SU-DHL-6 (cell line): Measurements from ENCODE around the gene ZNF146.
"Not testable (repeated sequence)": the region's sequence is repeated elsewhere in the genome, so short reads cannot be mapped to it uniquely, and the experiment has no call there.

Experiments
- H2AFZ ChIP-seq: fragments of 200-600 bp; sonication (generic); 2 replicates; pipeline ENCODE4 v1.6.1; 2014; ENCODE audit warnings: low read depth, mild to moderate bottlenecking, moderate library complexity, mixed read lengths, antibody characterized with exemption, low read length; ENCODE audit not compliant: severe bottlenecking
- H3F3A ChIP-seq: fragments of 200-600 bp; shearing (Covaris generic); 2 replicates; pipeline ENCODE4 v1.6.0; 2016; ENCODE audit warnings: antibody characterized with exemption, mild to moderate bottlenecking; ENCODE audit not compliant: insufficient read depth
- H3K27ac ChIP-seq: fragments of 200-600 bp; sonication (generic); 2 replicates; pipeline ENCODE4 v1.5.1; 2016; ENCODE audit warnings: low read depth, mild to moderate bottlenecking, low read length, moderate library complexity, mixed read lengths
- H3K27me3 ChIP-seq: fragments of 200-600 bp; sonication (generic), shearing (Covaris generic); 2 replicates; pipeline ENCODE4 v1.6.0; 2014; ENCODE audit warnings: mild to moderate bottlenecking, low read length
- H3K36me3 ChIP-seq: fragments of 200-600 bp; sonication (generic); 2 replicates; pipeline ENCODE4 v1.6.1; 2014; ENCODE audit warnings: mild to moderate bottlenecking, low read length, mixed read lengths
- H3K4me2 ChIP-seq: fragments of 300-600, 200-600 bp; shearing (Covaris generic), sonication (generic); 2 replicates; pipeline ENCODE4 v1.6.0; 2014; ENCODE audit warnings: low read length, low read depth, mild to moderate bottlenecking; ENCODE audit not compliant: poor library complexity, severe bottlenecking
- H3K4me3 ChIP-seq: fragments of 200-600 bp; sonication (generic); 2 replicates; pipeline ENCODE4 v1.5.1; 2014; ENCODE audit warnings: antibody characterized with exemption, low read length, mild to moderate bottlenecking, mixed read lengths; ENCODE audit not compliant: insufficient read depth, poor library complexity, severe bottlenecking
- H3K79me2 ChIP-seq: fragments of 200-600 bp; sonication (generic); 2 replicates; pipeline ENCODE4 v1.6.1; 2014; ENCODE audit warnings: mild to moderate bottlenecking, low read length, moderate library complexity; ENCODE audit not compliant: insufficient read depth
- H3K9ac ChIP-seq: fragments of 200-600 bp; sonication (generic); 2 replicates; pipeline ENCODE4 v1.7.0; 2014; ENCODE audit warnings: mild to moderate bottlenecking, low read length
- H3K9me2 ChIP-seq: fragments of 200-600 bp; sonication (generic); replicated peaks from 2 replicates; pipeline ENCODE4 v1.6.1; 2014; ENCODE audit warnings: low read length; ENCODE audit not compliant: insufficient read depth
- H3K9me3 ChIP-seq: fragments of 200-600 bp; sonication (generic); 2 replicates; pipeline ENCODE4 v1.6.1; 2014; ENCODE audit warnings: low read length, mixed read lengths; ENCODE audit not compliant: insufficient read depth
- H4K20me1 ChIP-seq: fragments of 200-600 bp; sonication (generic); 2 replicates; pipeline ENCODE4 v1.6.1; 2014; ENCODE audit warnings: low read depth, mild to moderate bottlenecking, antibody characterized with exemption, low read length, moderate library complexity, mixed read lengths
- EZH2phosphoT487 ChIP-seq: fragments of 200-600 bp; sonication (generic), shearing (Covaris generic); conservative IDR thresholded peaks from 2 replicates; pipeline ENCODE4 v1.6.1; 2018; ENCODE audit warnings: mild to moderate bottlenecking, antibody characterized with exemption, low read length, moderate library complexity, mixed read lengths
- TF ChIP-seq, protein P1 (sequence below): fragments of 200-600 bp; sonication (generic); IDR thresholded peaks from one replicate; pipeline ENCODE4 v1.5.1; 2017; ENCODE audit warnings: antibody characterized with exemption, mild to moderate bottlenecking, low read length, moderate library complexity; ENCODE audit not compliant: insufficient read depth, poor library complexity, severe bottlenecking

ZNF146 gene

DNA sequence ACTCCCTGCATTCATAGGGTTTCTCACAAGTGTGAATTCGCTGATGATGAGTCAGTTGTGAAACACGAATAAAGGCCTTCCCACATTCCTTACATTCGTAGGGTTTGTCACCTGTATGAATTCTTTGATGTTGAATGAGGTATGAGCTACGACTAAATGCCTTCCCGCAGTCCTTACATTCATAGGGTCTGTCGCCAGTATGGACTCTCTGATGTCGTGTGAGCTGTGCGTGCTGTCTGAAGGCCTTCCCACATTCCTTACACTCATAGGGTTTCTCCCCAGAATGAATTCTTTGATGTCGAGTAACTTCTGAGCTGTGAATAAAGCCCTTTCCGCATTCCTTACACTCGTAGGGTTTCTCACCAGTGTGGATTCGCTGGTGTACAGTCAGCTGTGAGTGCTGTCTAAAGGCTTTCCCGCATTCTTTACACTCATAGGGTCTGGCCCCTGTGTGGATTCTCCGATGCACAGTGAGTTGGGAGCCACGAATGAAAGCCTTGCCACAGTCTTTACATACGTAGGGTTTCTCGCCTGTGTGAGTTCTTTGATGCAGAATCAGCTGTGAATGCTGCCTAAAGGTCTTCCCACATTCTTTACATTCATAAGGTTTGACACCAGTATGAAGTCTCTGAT lies 32.2 kb upstream of the ZNF146 start:
- Histone ChIP-seq H4K20me1 (no peaks in the 10 kb centered on the region), H3K9me3 (no peaks in the 10 kb centered on the region), H3K4me3 (no peak overlapping the region), H3K79me2 (no peaks in the 10 kb centered on the region), H3K27ac (no peak overlapping the region), H3K4me2 (no peak overlapping the region), H3K9ac (no peak overlapping the region), H3K27me3 (no peaks in the 10 kb centered on the region), H3F3A (no peaks in the 10 kb centered on the region), H3K36me3 (no peaks in the 10 kb centered on the region), H2AFZ (no peak overlapping the region), H3K9me2 (no peaks in the 10 kb centered on the region)
- TF ChIP-seq, protein P1, sequence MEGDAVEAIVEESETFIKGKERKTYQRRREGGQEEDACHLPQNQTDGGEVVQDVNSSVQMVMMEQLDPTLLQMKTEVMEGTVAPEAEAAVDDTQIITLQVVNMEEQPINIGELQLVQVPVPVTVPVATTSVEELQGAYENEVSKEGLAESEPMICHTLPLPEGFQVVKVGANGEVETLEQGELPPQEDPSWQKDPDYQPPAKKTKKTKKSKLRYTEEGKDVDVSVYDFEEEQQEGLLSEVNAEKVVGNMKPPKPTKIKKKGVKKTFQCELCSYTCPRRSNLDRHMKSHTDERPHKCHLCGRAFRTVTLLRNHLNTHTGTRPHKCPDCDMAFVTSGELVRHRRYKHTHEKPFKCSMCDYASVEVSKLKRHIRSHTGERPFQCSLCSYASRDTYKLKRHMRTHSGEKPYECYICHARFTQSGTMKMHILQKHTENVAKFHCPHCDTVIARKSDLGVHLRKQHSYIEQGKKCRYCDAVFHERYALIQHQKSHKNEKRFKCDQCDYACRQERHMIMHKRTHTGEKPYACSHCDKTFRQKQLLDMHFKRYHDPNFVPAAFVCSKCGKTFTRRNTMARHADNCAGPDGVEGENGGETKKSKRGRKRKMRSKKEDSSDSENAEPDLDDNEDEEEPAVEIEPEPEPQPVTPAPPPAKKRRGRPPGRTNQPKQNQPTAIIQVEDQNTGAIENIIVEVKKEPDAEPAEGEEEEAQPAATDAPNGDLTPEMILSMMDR, result no peak
- no peak for TF ChIP-seq EZH2phosphoT487

DNA sequence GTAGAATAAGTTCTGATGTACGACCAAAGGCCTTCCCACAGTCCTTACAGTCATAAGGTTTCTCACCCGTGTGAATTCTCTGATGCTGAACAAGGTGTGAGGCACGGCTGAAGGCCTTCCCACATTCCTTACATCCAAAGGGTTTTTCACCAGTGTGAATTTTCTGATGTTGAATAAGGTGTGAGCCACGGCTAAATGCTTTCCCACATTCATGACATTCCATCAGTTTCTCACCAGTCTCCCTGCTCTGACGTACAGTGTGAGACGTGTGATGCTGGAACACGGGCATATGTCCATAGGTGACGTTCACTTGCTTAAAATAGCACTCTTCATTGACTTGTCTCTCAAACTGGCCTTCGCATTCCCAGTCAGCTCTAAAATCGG lies 31.7 kb upstream of the ZNF146 start:
- H3K9ac ChIP-seq, result no peak overlapping the region
- H3K4me3 ChIP-seq, result no peak overlapping the region
- no peak for TF ChIP-seq EZH2phosphoT487
- TF ChIP-seq, protein P1, result no peak
- H3K27ac ChIP-seq, result no peak overlapping the region
- H2AFZ ChIP-seq, result no peak overlapping the region
- no peaks in the 10 kb centered on the region for H3K9me3 ChIP-seq
- H3K4me2 ChIP-seq, result no peak overlapping the region
- no peaks in the 10 kb centered on the region for H3K27me3 ChIP-seq
- H3K36me3 ChIP-seq, result no peaks in the 10 kb centered on the region
- H3K9me2 ChIP-seq, result no peaks in the 10 kb centered on the region
- H3F3A ChIP-seq, result no peaks in the 10 kb centered on the region
- no peaks in the 10 kb centered on the region for H4K20me1 ChIP-seq
- H3K79me2 ChIP-seq, result no peaks in the 10 kb centered on the region

DNA sequence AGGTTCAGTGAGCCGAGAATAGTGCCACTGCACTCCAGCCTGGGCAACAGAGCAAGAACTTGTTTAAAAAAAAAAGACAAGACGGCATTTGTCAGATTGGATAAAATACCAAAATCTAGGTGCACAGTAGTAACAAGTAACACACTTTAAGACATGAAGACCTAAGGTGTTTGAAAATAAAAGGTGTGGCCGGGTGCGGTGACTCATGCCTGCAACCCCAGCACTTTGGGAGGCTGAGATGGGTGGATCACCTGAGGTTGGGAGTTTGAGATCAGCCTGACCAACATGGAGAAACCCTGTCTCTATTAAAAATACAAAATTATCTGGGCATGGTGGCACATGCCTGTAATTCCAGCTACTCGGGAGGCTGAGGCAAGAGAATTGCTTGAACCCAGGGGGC lies 28.2 kb upstream of the ZNF146 start:
- H3K9me2 ChIP-seq, H3K36me3 ChIP-seq, H4K20me1 ChIP-seq, H3K79me2 ChIP-seq, H3K27ac ChIP-seq, H3K4me2 ChIP-seq, H3K9ac ChIP-seq, H2AFZ ChIP-seq, H3K27me3 ChIP-seq, H3F3A ChIP-seq, H3K4me3 ChIP-seq, H3K9me3 ChIP-seq: not testable (repeated sequence)

DNA sequence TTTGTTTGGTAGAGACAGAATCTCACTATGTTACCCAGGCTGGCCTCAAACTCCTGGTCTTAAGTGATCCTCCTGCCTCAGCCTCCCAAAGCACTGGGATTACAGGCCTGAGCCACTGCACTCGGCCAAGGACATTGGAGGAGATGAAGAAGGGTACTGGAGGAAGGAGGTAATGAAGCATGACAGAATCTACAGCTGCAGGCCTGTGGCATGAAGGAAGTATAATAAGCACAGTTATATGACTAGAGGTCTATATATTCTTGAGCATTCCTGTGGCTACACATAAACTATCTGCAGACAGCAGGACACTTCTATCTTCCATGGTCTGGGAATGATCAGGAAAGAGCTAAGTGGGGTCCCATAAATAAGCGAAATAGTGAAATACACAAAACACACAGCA lies 18.7 kb upstream of the ZNF146 start:
- TF ChIP-seq, protein P1, result no peak
- no peak for TF ChIP-seq EZH2phosphoT487
- no peak overlapping the region for H3K4me2 ChIP-seq
- H3K9ac ChIP-seq, result no peak overlapping the region

More for the DNA sequence above, 18.7 kb upstream of the ZNF146 start:
- Histone ChIP-seq H3F3A (no peaks in the 10 kb centered on the region), H3K4me3 (no peak overlapping the region), H2AFZ (no peak overlapping the region), H3K79me2 (no peaks in the 10 kb centered on the region), H4K20me1 (no peaks in the 10 kb centered on the region), H3K9me3 (no peaks in the 10 kb centered on the region), H3K36me3 (no peaks in the 10 kb centered on the region), H3K27me3 (no peaks in the 10 kb centered on the region), H3K27ac (no peak overlapping the region), H3K9me2 (no peaks in the 10 kb centered on the region)
